ENCODE results near the gene FAM149B1. TPM values are rescaled to one million over a fixed set of nuclear protein-coding genes. Genes with fewer than 3 reads are reported as not detected.

The FAM149B1 gene
- polyA plus RNA-seq, 6 donors from 2014 or later, result 5.0 to 6.7 (median 5.8) TPM

- ATAC-seq (ENCODE audit: low read depth in 2 of 2) (no peak), DNase-seq (no peak)
- no peak overlapping the region for H3K4me3 Mint-ChIP-seq
- H3K9me3 Mint-ChIP-seq, result peaks cover 3 to 11% (median 4%) of the 10 kb centered on the region in 7 donors
- H3K36me3 Mint-ChIP-seq, result peaks cover 7 to 8% of the 10 kb centered on the region in 2 donors
- H3K27me3 Mint-ChIP-seq, result peaks cover 0 to 3% (median 0%) of the 10 kb centered on the region in 3 donors
- H3K4me1 Mint-ChIP-seq, result no peaks in the 10 kb centered on the region
- H3K27ac Mint-ChIP-seq, result no peak overlapping the region
These were observed 122.0 kb downstream of the FAM149B1 start for GRCh38 chr10:73289958-73290357.

GRCh38 chr10:73293461-73293860, 125.5 kb downstream of the FAM149B1 start:
- Mint-ChIP-seq H3K27me3 (peaks cover 5 to 15% (median 7%) of the 10 kb centered on the region in 3 donors), H3K4me3 (no peak overlapping the region), H3K36me3 (peaks cover 7 to 8% of the 10 kb centered on the region in 2 donors), H3K9me3 (peaks cover 3 to 11% (median 4%) of the 10 kb centered on the region in 7 donors), H3K4me1 (no peaks in the 10 kb centered on the region), H3K27ac (no peak overlapping the region)
- DNase-seq (no peak), ATAC-seq (ENCODE audit: low read depth in 2 of 2) (no peak)

Other genes starting within 250 kb of the FAM149B1 start
- not detected for gene PLA2G12B, start 213.3 kb upstream of the FAM149B1 start, polyA plus RNA-seq (ENCODE audit: low read depth in 6 of 6)
- gene P4HA1, start 71.3 kb upstream of the FAM149B1 start, polyA plus RNA-seq (ENCODE audit: low read depth in 6 of 6), result 10 to 100 TPM; 27.9 to 69.6 (median 41.6) TPM
- 1 to 10 TPM in 5 of 6 donors, not detected in 1; 1.4 to 2.4 (median 1.8) TPM for gene NUDT13, start 57.7 kb upstream of the FAM149B1 start, polyA plus RNA-seq (ENCODE audit: low read depth in 6 of 6)
- gene ECD, start 111 bp upstream of the FAM149B1 start, polyA plus RNA-seq (ENCODE audit: low read depth in 6 of 6), result 10 to 100 TPM; 25.5 to 32.3 (median 28.5) TPM
- gene DNAJC9, start 79.1 kb downstream of the FAM149B1 start, polyA plus RNA-seq (ENCODE audit: low read depth in 6 of 6), result 10 to 100 TPM; 20.7 to 33.2 (median 24.6) TPM
- 100 to 1,000 TPM in 3 of 6 donors, 10 to 100 TPM in 3; 80.9 to 120 (median 99.7) TPM for gene MRPS16, start 84.5 kb downstream of the FAM149B1 start, polyA plus RNA-seq (ENCODE audit: low read depth in 6 of 6)
- gene CFAP70, start 190.7 kb downstream of the FAM149B1 start, polyA plus RNA-seq (ENCODE audit: low read depth in 6 of 6), result under 1 TPM in 3 of 6 donors, not detected in 3; 0.09 to 0.26 (median 0.18) TPM
- 100 to 1,000 TPM; 113 to 199 (median 135) TPM for gene ANXA7, start 245.9 kb downstream of the FAM149B1 start, polyA plus RNA-seq (ENCODE audit: low read depth in 6 of 6)